Activated CD4-positive, alpha-beta T cell treated with anti-CD3 and anti-CD28 coated beads, Interleukin-2, Interleukin-4, amounts not matched to agents 100 ng/mL and 50 ng/mL, durations not matched to agents 16 hours and 8 hours (primary cell): ENCODE data around the gene RAD23A.

Source experiments
- DNase-seq: peaks from one replicate; pipeline ENCODE4 v3.0.0-alpha.2; 2020; ENCODE audit warnings: low spot score

The RAD23A gene

GRCh38 chr19:12984683-12985048, 39.0 kb downstream of the RAD23A start:
- DNase-seq: no peak

- no peak for DNase-seq
These were observed 39.6 kb downstream of the RAD23A start for GRCh38 chr19:12985049-12985776.

- no peak for DNase-seq
These were observed 41.1 kb downstream of the RAD23A start for GRCh38 chr19:12986726-12987125.

- DNase-seq: no peak
These were observed 41.5 kb downstream of the RAD23A start for GRCh38 chr19:12987190-12987589.

GRCh38 chr19:12987781-12988180, 42.1 kb downstream of the RAD23A start:
- no peak for DNase-seq

GRCh38 chr19:12990431-12990830, 44.8 kb downstream of the RAD23A start:
- no peak for DNase-seq

- DNase-seq: no peak
These were observed 45.2 kb downstream of the RAD23A start for GRCh38 chr19:12990853-12991252.

GRCh38 chr19:12991296-12991695, 45.6 kb downstream of the RAD23A start:
- DNase-seq: no peak

GRCh38 chr19:12992729-12993128, 47.1 kb downstream of the RAD23A start:
- DNase-seq: no peak

- DNase-seq: no peak
These were observed 47.9 kb downstream of the RAD23A start for GRCh38 chr19:12993562-12993961.

- peak; percentile 14 for DNase-seq
These were observed 49.3 kb downstream of the RAD23A start, which contains the start of gene NFIX for GRCh38 chr19:12994701-12995595. Gene NFIX (plus strand): TSS chr19:12995475. CDS start chr19:12995838, 363 bp downstream.

- no peak for DNase-seq
These were observed 50.1 kb downstream of the RAD23A start for GRCh38 chr19:12995596-12996405.

GRCh38 chr19:12996406-12997094, 50.9 kb downstream of the RAD23A start:
- no peak for DNase-seq

GRCh38 chr19:12997179-12997966, 51.7 kb downstream of the RAD23A start:
- no peak for DNase-seq

GRCh38 chr19:12997967-12998940, 52.6 kb downstream of the RAD23A start:
- DNase-seq: no peak

- no peak for DNase-seq
These were observed 55.5 kb downstream of the RAD23A start for GRCh38 chr19:13001166-13001501.

- no peak for DNase-seq
These were observed 56.0 kb downstream of the RAD23A start for GRCh38 chr19:13001502-13002165.

- DNase-seq: no peak
These were observed 56.7 kb downstream of the RAD23A start for GRCh38 chr19:13002166-13002898.

GRCh38 chr19:13003081-13003480, 57.4 kb downstream of the RAD23A start:
- DNase-seq: no peak
